ENCODE data around the gene TMEM132D. TPM values are rescaled to one million over a fixed set of nuclear protein-coding genes. Genes with fewer than 3 reads are reported as not detected.

Gene TMEM132D
- total RNA-seq (not detected in 2 replicates), polyA plus RNA-seq (not detected in 2 replicates), polyA minus RNA-seq (not detected in 2 replicates), Bru-seq, nascent RNA (not detected), BruChase-seq, experiment 1, labeled RNA remaining after a 6-hour chase (not detected), BruChase-seq, experiment 2, labeled RNA remaining after a 2-hour chase (percentile 0 among the genes with signal in this experiment)
- polyA plus RNA-seq (2011; cell fraction: cytosol; rRNA removed), result not detected in 2 replicates
- not detected in 2 replicates for polyA plus RNA-seq (2011; cell fraction: nucleus; rRNA removed)
- not detected in 2 replicates for polyA plus RNA-seq (2012)
- not detected for polyA minus RNA-seq (2011; cell fraction: cytosol; rRNA and poly(A)+ RNA removed)
- polyA minus RNA-seq (2011; cell fraction: nucleus; rRNA and poly(A)+ RNA removed), result not detected in 2 replicates
- long read RNA-seq, result 0 reads

DNA sequence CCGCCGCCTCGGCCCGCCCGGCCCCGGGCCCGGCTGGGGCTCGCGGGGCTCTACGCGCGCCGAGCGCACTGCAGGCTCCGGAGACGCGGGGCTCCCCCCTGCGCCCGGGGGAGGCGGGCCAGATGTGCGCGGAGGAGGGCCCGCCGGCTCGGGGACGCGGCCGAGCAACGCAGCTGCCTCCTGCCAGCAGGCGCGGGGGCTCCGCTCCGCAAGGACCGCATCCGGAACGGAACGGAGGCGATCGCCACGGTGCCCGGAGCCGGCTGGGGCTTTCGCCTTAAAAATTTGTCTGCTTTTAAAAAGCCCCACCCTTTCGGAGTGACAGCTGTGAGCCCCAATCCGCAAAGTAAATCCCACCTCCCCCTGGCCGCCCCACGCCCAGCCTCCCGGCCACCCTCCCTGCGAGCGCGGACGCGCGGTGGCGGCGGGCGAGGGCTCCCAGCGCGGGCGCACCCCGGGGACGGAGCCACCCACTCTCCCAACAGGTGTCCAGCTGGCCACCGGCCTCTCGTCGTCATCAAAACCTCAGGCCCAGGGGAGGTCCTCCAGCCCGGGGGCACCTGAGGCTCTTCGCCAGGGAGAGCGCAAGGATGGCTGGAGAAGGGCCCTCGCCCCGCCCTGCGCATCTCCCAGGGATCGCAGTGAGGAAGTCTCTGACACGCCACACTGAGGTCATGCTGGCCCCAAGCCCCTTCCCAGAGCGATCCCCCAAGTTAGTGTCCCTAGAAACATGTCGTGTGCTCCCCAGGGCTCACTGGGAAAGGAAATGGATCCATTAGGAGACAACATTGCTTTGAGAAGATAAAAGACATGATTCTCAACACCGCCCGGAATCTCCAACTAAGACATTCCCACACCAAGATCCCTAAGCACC lies at the start of gene TMEM132D:
Gene TMEM132D (minus strand): TSS at position 70 of the 874 bp plus-strand sequence.
- Histone ChIP-seq H3K9me1 (replicated peaks; ENCODE audit: control insufficient read depth, extremely low read depth, insufficient read depth, low read length) (no peaks in the 10 kb centered on the region), H2AFZ (ENCODE audit: low read depth, low read length) (no peak within 1 kb of the TSS), H3K27ac (ENCODE audit: insufficient read depth, low read depth, low read length) (no peak within 1 kb of the TSS), H3K27me3 (ENCODE audit: control insufficient read depth in 2 of 2, insufficient read depth in 2 of 2, low read length in 2 of 2) (no peaks in the 10 kb centered on the region), H3K36me3 (ENCODE audit: control insufficient read depth in 2 of 2, extremely low read depth in 1 of 2, insufficient read depth in 2 of 2, low read length in 2 of 2) (no peaks in the 10 kb centered on the region), H3K79me2 (ENCODE audit: control insufficient read depth, insufficient read depth, low read length) (no peaks in the 10 kb centered on the region), H3K4me3 (replicated peaks in 1 of 3; ENCODE audit: insufficient read depth in 1 of 3, low read depth in 1 of 3, low read length in 3 of 3) (no peak within 1 kb of the TSS), H3K9ac (replicated peaks; ENCODE audit: extremely low read depth, insufficient read depth, low read length) (no peak within 1 kb of the TSS), H3K4me1 (ENCODE audit: control insufficient read depth, extremely low read depth, insufficient read depth, low read length) (no peaks in the 10 kb centered on the region), H3K9me3 (replicated peaks; ENCODE audit: control insufficient read depth, insufficient read depth, low read length) (peaks cover 2% of the 10 kb centered on the region), H4K20me1 (replicated peaks; ENCODE audit: control insufficient read depth, extremely low read depth, insufficient read depth, low read length) (no peaks in the 10 kb centered on the region), H3K4me2 (ENCODE audit: insufficient read depth, low read length) (no peak within 1 kb of the TSS)
- intact Hi-C loops (cut with micrococcal nuclease) (no loop called here), dilution Hi-C loops (cut with MboI; ENCODE audit: extremely low pct_ligation_motif_present, low sequenced_read_pairs) (no loop called here)
- ChIA-PET CTCF (no interaction called here), POLR2A (no interaction called here)
- BruUV-seq (replicated peaks), result no TSS peak
- DNase-seq (ENCODE audit: low read depth, low spot score) (no peak), FAIRE-seq (no peak)
- no peak for TF ChIP-seq POLR2A (IDR thresholded peaks at IDR 0.05; ENCODE audit: low read depth, low read length)
- no peak for TF ChIP-seq JUN (IDR thresholded peaks at IDR 0.05; ENCODE audit: borderline replicate concordance, insufficient read depth, insufficient read length, low read depth)
- no peak for TF ChIP-seq GATA2 (IDR thresholded peaks at IDR 0.05; ENCODE audit: insufficient read depth, insufficient read length, low read depth, low read length)
- TF ChIP-seq EZH2 (IDR thresholded peaks at IDR 0.05; ENCODE audit: borderline replicate concordance, low read depth, low read length, severe bottlenecking), result no peak
- TF ChIP-seq MAX (IDR thresholded peaks at IDR 0.05; ENCODE audit: insufficient read depth, insufficient read length), result no peak
- no peak for TF ChIP-seq POLR2AphosphoS5 (IDR thresholded peaks at IDR 0.05; ENCODE audit: insufficient read depth, low read depth, low read length)
- TF ChIP-seq FOS (IDR thresholded peaks at IDR 0.05; ENCODE audit: borderline replicate concordance, insufficient read depth, low read length), result no peak
- no peak for TF ChIP-seq MYC (IDR thresholded peaks at IDR 0.05; ENCODE audit: low read depth, low read length)
- TF ChIP-seq, protein P1, sequence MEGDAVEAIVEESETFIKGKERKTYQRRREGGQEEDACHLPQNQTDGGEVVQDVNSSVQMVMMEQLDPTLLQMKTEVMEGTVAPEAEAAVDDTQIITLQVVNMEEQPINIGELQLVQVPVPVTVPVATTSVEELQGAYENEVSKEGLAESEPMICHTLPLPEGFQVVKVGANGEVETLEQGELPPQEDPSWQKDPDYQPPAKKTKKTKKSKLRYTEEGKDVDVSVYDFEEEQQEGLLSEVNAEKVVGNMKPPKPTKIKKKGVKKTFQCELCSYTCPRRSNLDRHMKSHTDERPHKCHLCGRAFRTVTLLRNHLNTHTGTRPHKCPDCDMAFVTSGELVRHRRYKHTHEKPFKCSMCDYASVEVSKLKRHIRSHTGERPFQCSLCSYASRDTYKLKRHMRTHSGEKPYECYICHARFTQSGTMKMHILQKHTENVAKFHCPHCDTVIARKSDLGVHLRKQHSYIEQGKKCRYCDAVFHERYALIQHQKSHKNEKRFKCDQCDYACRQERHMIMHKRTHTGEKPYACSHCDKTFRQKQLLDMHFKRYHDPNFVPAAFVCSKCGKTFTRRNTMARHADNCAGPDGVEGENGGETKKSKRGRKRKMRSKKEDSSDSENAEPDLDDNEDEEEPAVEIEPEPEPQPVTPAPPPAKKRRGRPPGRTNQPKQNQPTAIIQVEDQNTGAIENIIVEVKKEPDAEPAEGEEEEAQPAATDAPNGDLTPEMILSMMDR (IDR thresholded peaks at IDR 0.05; ENCODE audit: extremely low read depth in 1 of 2, insufficient read depth in 1 of 2, low read depth in 1 of 2, low read length in 2 of 2), result no peak
